Endothelial cell of umbilical vein (primary cell): ENCODE measurements around the gene COLEC11. TPM values are rescaled to one million over a fixed set of nuclear protein-coding genes. Genes with fewer than 3 reads are reported as not detected.

Source experiments
- BruUV-seq: library from RNA; stranded (reverse); fragments of 400-500 nt; replicated peaks from 2 replicates; lab custom pipeline; 2021; lab: Mats Ljungman, UMichigan
- CTCF ChIA-PET: fragments of 300-600, 350-600 bp; sonication (Branson Sonifier 250); formaldehyde crosslinking; loops from one replicate; lab custom pipeline; 2021; ENCODE audit warnings: antibody characterized with exemption, inconsistent platforms; lab: Charles Lee
- POLR2A ChIA-PET: fragments of 300-600, 350-600 bp; sonication (Branson Sonifier 250); formaldehyde crosslinking; loops from one replicate; lab custom pipeline; 2021; ENCODE audit warnings: antibody characterized with exemption, inconsistent platforms; lab: Charles Lee
- DNase-seq: peaks from one replicate; pipeline ENCODE4 v3.0.0-alpha.2; 2011; ENCODE audit warnings: low read depth, low spot score
- FAIRE-seq: peaks from 2 replicates; lab custom pipeline; 2011; peaks lifted over from hg19 to GRCh38; lab: Jason Lieb, UNC
- H2AFZ ChIP-seq: 2 replicates; pipeline ENCODE4 v1.6.0; 2012; ENCODE audit warnings: low read depth, low read length, control low read depth, inconsistent platforms
- H3K27ac ChIP-seq: 2 replicates; pipeline ENCODE4 v1.5.1; 2011; ENCODE audit warnings: low read depth, mild to moderate bottlenecking, control low read depth, low read length, moderate library complexity; ENCODE audit not compliant: insufficient read depth
- H3K27me3 ChIP-seq, 2 experiments: 2 replicates each; pipeline versions ENCODE4 v1.6.0 to v1.6.1; 2011; ENCODE audit warnings: low read length in 2 of 2, mixed read lengths in 1 of 2; ENCODE audit not compliant: control insufficient read depth in 2 of 2, insufficient read depth in 2 of 2
- H3K36me3 ChIP-seq, 2 experiments: 2 replicates in 1 of 2; 3 replicates in 1 of 2; pipeline ENCODE4 v1.5.1; 2011; ENCODE audit warnings: low read length in 2 of 2, mild to moderate bottlenecking in 1 of 2, moderate library complexity in 1 of 2; ENCODE audit not compliant: control insufficient read depth in 2 of 2, insufficient read depth in 2 of 2; ENCODE audit errors: extremely low read depth in 1 of 2
- H3K4me1 ChIP-seq: 3 replicates; pipeline ENCODE4 v1.5.1; 2011; ENCODE audit warnings: mild to moderate bottlenecking, low read length; ENCODE audit not compliant: control insufficient read depth, insufficient read depth; ENCODE audit errors: extremely low read depth
- H3K4me2 ChIP-seq: 2 replicates; pipeline ENCODE4 v1.6.1; 2011; ENCODE audit warnings: low read length, control low read depth, mixed read lengths; ENCODE audit not compliant: insufficient read depth
- H3K4me3 ChIP-seq, 3 experiments: fragments of 200-600 bp in 1 of 3; sonication (generic), shearing (Covaris generic) in 1 of 3; replicated peaks in 1 of 3; 2 replicates each; pipeline ENCODE4 v1.5.1; 2011 to 2016; ENCODE audit warnings: control low read depth in 3 of 3, low read length in 3 of 3, mild to moderate bottlenecking in 2 of 3, inconsistent platforms in 1 of 3, low read depth in 1 of 3, moderate library complexity in 1 of 3; ENCODE audit not compliant: insufficient read depth in 1 of 3
- H3K79me2 ChIP-seq: 2 replicates; pipeline ENCODE4 v1.6.0; 2012; ENCODE audit warnings: low read length, inconsistent platforms; ENCODE audit not compliant: control insufficient read depth, insufficient read depth
- H3K9ac ChIP-seq: replicated peaks from 2 replicates; pipeline ENCODE3; 2011; ENCODE audit warnings: low read length, control low read depth; ENCODE audit not compliant: insufficient read depth; ENCODE audit errors: extremely low read depth
- H3K9me1 ChIP-seq: replicated peaks from 3 replicates; pipeline ENCODE4 v1.6.0; 2011; ENCODE audit warnings: mild to moderate bottlenecking, low read length; ENCODE audit not compliant: control insufficient read depth, insufficient read depth; ENCODE audit errors: extremely low read depth
- H3K9me3 ChIP-seq: replicated peaks from 2 replicates; pipeline ENCODE4 v1.5.1; 2012; ENCODE audit warnings: low read length, inconsistent platforms; ENCODE audit not compliant: control insufficient read depth, insufficient read depth
- H4K20me1 ChIP-seq: replicated peaks from 2 replicates; pipeline ENCODE3; 2011; ENCODE audit warnings: mild to moderate bottlenecking, low read length; ENCODE audit not compliant: control insufficient read depth, insufficient read depth; ENCODE audit errors: extremely low read depth
- EZH2 ChIP-seq: IDR thresholded peaks from 2 replicates; pipeline ENCODE4 v1.6.1; 2012; ENCODE audit warnings: borderline replicate concordance, low read depth, mild to moderate bottlenecking, moderate library complexity, low read length, inconsistent platforms; ENCODE audit not compliant: severe bottlenecking
- FOS ChIP-seq: IDR thresholded peaks from 2 replicates; pipeline ENCODE4 v1.6.1; 2011; ENCODE audit warnings: mild to moderate bottlenecking, low read length, moderate library complexity, borderline replicate concordance; ENCODE audit not compliant: insufficient read depth
- GATA2 ChIP-seq: IDR thresholded peaks from 2 replicates; pipeline ENCODE4 v1.7.0; 2011; ENCODE audit warnings: low read depth, mild to moderate bottlenecking, moderate library complexity, mixed read lengths, low read length; ENCODE audit not compliant: insufficient read length, insufficient read depth
- JUN ChIP-seq: IDR thresholded peaks from 2 replicates; pipeline ENCODE4 v1.6.1; 2011; ENCODE audit warnings: borderline replicate concordance, low read depth; ENCODE audit not compliant: insufficient read length, insufficient read depth
- MYC ChIP-seq: IDR thresholded peaks from one replicate; pipeline ENCODE4 v1.6.1; 2011; ENCODE audit warnings: mild to moderate bottlenecking, low read depth, low read length
- POLR2A ChIP-seq: IDR thresholded peaks from 2 replicates; pipeline ENCODE4 v1.6.1; 2012; ENCODE audit warnings: low read depth, mild to moderate bottlenecking, control low read depth, low read length
- POLR2AphosphoS5 ChIP-seq: IDR thresholded peaks from 2 replicates; pipeline ENCODE4 v1.6.1; 2012; ENCODE audit warnings: low read depth, mild to moderate bottlenecking, control low read depth, low read length, moderate library complexity; ENCODE audit not compliant: insufficient read depth
- dilution Hi-C: fragments of 300-500 bp; cut with MboI; formaldehyde crosslinking; loops from one replicate; pipeline ENCODE4 v1.15.0; 2019; ENCODE audit warnings: low sequenced_read_pairs; ENCODE audit not compliant: extremely low pct_ligation_motif_present
- intact Hi-C: fragments of 100-400 bp; cut with micrococcal nuclease; formaldehyde crosslinking; loops from one replicate; pipeline ENCODE4 v1.10.0; 2022
- polyA plus RNA-seq, 4 experiments: library from polyadenylated mRNA; depleted of rRNA in 3 of 4; stranded (reverse) in 3 of 4; unstranded in 1 of 4; fragments of >200 nt; gene quantifications; 2 replicates each; pipeline versions ENCODE4 v1.2.1 to v1.2.3, GENCODE V29; 2011 to 2012; ENCODE audit warnings: missing spikeins in 1 of 4
- total RNA-seq: library from RNA; stranded (reverse); gene quantifications from 2 replicates; pipeline ENCODE4 v1.2.3, GENCODE V29; 2021
- TF ChIP-seq, protein P1 (sequence below), 2 donors: IDR thresholded peaks; 1 replicate in 1 of 2; 2 replicates in 1 of 2; pipeline ENCODE4 v1.5.1; 2011; ENCODE audit warnings: low read length in 2 of 2, mild to moderate bottlenecking in 2 of 2, moderate library complexity in 2 of 2, control low read depth in 1 of 2, inconsistent platforms in 1 of 2, low read depth in 1 of 2; ENCODE audit not compliant: insufficient read depth in 1 of 2; ENCODE audit errors: extremely low read depth in 1 of 2
- TF ChIP-seq, protein P2 (sequence below): IDR thresholded peaks from 2 replicates; pipeline ENCODE4 v1.6.1; 2011; ENCODE audit not compliant: insufficient read depth, insufficient read length

Gene COLEC11
- total and polyA plus RNA-seq, 2 donors (not counting 3 experiments of a cell fraction or from before 2014, with no cell fraction given) = 0.15 TPM; not detected in 1

GRCh38 chr2:3589086-3589485 lies 5.8 kb upstream of the COLEC11 start:
- intact Hi-C loops = no loop called here
- BruUV-seq = no TSS peak
- POLR2A ChIA-PET = no interaction called here

More at GRCh38 chr2:3589086-3589485, 5.8 kb upstream of the COLEC11 start:
- Histone ChIP-seq H3K27ac (no peak overlapping the region), H3K9ac (no peak overlapping the region), H3K36me3 (peaks cover 0 to 2% of the 10 kb centered on the region in 2 experiments), H3K9me3 (no peaks in the 10 kb centered on the region), H3K4me3 (no peak overlapping the region), H2AFZ (no peak overlapping the region), H3K4me1 (no peaks in the 10 kb centered on the region), H3K27me3 (no peaks in the 10 kb centered on the region), H3K4me2 (no peak overlapping the region), H3K79me2 (no peaks in the 10 kb centered on the region), H3K9me1 (no peaks in the 10 kb centered on the region), H4K20me1 (no peaks in the 10 kb centered on the region)
- no peak for FAIRE-seq
- dilution Hi-C loops = no loop called here
- no peak for TF ChIP-seq POLR2A
- no peak for TF ChIP-seq FOS
- TF ChIP-seq, protein P1, sequence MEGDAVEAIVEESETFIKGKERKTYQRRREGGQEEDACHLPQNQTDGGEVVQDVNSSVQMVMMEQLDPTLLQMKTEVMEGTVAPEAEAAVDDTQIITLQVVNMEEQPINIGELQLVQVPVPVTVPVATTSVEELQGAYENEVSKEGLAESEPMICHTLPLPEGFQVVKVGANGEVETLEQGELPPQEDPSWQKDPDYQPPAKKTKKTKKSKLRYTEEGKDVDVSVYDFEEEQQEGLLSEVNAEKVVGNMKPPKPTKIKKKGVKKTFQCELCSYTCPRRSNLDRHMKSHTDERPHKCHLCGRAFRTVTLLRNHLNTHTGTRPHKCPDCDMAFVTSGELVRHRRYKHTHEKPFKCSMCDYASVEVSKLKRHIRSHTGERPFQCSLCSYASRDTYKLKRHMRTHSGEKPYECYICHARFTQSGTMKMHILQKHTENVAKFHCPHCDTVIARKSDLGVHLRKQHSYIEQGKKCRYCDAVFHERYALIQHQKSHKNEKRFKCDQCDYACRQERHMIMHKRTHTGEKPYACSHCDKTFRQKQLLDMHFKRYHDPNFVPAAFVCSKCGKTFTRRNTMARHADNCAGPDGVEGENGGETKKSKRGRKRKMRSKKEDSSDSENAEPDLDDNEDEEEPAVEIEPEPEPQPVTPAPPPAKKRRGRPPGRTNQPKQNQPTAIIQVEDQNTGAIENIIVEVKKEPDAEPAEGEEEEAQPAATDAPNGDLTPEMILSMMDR (IDR thresholded peaks at IDR 0.05; ENCODE audit: extremely low read depth in 1 of 2, insufficient read depth in 1 of 2, low read depth in 1 of 2, low read length in 2 of 2) = no peak
- TF ChIP-seq POLR2AphosphoS5 = no peak
- no peak for TF ChIP-seq EZH2
- TF ChIP-seq GATA2 = no peak
- TF ChIP-seq, protein P2, sequence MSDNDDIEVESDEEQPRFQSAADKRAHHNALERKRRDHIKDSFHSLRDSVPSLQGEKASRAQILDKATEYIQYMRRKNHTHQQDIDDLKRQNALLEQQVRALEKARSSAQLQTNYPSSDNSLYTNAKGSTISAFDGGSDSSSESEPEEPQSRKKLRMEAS = no peak
- TF ChIP-seq MYC = no peak
- TF ChIP-seq JUN = no peak
- CTCF ChIA-PET = no interaction called here
- DNase-seq = no peak
